GM11168 (cell line): ENCODE data around the gene LPP.

Experiments used
- in situ Hi-C: fragments of 300-500 bp; cut with MboI; formaldehyde crosslinking; loops from one replicate; pipeline ENCODE4 v1.12.0; 2022; ENCODE audit warnings: low sequenced_read_pairs; ENCODE audit not compliant: unreplicated experiment

Gene LPP

DNA sequence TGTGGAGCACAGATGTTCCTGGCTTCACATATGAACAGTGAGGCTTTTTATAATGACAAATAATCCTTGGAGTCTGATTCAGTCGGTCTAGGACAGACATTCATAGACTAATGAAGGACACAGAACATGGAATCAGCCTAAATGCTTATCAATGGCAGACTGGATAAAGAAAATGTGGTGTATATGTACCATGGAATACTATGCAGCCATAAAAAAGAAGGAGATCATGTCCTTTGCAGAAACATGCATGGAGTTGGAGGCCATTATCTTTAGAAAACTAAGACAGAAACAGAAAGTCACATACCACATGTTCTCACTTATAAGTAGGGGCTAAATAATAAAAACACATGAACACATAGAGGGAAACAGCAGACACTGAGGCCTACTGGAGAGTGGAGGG is 19.9 kb upstream of the LPP start:
- in situ Hi-C loops: no loop called here

DNA sequence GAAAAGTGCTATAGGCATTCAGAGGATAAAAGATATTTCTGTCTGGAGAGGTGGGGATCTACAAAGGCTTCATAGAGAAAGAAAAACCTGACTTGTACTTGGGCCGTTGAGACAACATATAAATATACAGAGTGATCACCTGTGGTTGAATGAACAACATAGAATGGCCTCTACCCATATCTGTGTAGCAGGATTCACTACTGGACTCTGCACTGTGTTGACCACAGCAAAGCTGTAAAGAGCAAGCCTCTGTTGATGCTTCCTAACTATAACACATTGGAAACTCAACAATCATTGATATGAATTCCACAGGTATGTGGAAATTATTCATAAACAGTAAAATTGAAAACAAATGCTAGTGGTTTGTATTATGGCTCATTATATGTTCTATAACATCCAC is 19.1 kb upstream of the LPP start:
- in situ Hi-C loops: no loop called here

DNA sequence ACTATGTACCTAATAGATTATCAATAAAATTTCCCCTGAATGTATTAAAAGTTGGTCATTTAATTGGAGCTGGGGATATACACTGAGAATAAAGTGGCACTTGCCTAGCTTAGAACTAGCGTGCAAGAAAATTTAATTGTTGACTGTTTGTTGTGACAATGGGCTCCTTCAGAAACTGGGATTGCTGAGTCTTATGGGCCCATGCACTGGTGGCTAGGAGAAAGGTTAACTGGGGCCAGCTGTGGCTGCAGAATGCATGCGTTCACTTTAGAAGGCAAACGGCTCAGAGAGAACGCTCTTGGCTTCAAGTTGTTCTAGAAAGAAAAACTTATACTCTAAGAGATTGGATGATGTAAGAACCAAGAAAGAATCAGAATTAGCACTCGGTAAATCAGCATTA is 18.7 kb upstream of the LPP start:
- in situ Hi-C loops: no loop called here

DNA sequence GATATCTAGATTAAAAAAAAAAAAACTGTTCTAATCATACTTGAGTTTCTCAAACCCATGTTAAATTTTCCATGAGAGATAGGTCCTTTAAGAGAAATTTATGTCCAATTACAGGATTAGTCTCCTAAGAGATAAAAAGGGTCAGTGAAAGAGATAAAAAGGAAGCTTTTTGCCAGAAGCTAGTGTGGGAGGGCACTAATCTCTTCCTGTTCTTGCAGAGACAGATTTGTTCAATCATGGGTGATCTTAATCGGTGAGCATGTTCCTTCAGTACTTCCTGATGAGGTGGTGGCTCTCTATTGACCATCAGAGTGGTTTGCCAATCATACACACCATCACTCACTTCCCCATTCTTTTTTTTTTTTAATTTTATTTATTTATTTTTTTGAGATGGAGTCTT is 16.9 kb upstream of the LPP start:
- in situ Hi-C loops: no loop called here

DNA sequence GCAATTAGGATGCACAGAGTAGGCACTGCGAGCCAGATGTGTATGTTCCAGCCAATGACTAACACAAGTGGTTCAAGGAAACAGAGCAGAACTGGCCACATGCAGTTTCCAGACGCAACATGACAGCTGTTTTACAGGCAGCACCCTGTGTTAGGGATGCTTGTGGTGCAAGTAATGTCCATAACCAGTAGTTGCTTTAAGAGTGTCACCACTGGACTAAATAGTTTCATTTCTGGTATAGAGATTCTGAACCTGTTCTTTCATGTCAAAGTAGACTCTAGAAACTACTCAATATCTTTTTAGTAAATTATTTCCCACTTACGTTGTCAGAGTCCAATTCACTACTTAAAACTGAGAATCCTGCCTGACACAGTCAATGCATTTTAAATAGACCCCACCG is 14.5 kb upstream of the LPP start:
- in situ Hi-C loops: no loop called here

DNA sequence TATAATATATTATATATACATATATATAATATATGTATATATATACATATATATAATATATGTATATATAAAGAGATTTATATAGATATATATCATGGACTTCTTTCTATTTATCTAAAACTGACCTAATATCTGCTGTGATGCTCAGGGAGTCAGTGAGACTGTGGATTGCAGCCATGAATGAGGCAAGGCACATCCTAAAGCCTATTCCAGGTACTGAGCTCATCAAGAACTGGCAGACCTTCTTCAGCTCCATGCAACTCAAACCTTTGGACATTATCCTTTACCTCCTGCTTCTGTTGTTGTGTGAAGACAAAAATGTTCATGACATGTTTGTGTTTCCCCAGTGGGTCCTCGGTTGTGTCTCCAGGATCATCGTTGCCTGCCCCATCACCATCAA is 7.7 kb upstream of the LPP start:
- in situ Hi-C loops: no loop called here

DNA sequence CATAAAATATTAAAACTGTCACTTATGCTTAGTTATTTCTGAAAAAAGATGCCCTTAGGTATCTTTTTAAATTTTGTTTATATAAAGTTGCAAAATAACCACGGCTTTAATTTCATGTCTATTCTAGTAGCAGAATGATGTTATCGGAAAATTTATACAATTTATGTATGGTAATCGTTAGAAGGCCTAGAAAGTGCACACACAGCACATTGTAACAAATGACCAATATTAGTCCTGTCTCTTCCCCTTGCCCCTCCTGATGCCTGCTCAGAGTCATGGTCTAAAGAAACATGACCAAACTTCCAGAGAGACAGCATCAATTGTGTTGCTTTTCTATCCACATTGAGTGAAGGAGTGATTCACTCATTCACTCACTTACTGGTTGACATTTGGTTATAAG is 6.2 kb upstream of the LPP start:
- in situ Hi-C loops: no loop called here

DNA sequence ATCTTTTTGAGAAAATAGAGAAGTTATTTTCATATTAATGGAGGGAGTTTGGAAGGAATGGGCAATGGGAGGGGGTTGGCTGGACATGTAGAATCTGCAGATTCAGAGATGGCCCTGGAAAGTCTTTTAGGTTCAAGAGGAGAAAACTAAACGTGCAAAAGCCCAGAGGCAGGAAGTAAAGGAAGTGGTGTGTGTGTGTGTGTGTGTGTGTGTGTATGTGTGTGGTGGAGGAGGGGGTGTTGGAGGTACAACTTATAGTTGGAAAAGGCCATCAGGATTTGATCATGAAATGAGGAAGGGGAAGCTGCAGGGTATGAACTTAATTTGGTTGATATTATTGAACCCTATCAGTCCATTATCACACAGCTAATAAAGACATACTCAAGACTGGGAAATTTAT is 5.6 kb upstream of the LPP start:
- in situ Hi-C loops: no loop called here

DNA sequence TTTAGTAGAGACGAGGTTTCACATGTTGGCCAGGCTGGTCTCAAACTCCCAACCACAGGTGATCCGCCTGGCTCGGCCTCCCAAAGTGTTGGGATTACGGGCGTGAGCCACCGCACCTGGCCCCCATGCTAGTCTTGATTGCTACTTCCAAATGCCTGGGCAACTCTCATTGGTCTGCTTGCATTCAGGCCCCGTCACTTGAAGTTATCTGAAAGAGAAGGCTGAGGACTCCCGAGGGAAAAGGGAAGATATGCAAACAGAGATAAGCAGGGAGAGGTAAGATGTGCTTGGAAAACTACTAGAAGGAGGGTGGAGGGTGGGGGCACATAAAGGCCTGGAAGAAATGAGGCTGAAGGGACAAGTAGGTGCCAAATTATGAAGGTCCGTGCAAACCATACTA is 4.4 kb upstream of the LPP start:
- in situ Hi-C loops: no loop called here

DNA sequence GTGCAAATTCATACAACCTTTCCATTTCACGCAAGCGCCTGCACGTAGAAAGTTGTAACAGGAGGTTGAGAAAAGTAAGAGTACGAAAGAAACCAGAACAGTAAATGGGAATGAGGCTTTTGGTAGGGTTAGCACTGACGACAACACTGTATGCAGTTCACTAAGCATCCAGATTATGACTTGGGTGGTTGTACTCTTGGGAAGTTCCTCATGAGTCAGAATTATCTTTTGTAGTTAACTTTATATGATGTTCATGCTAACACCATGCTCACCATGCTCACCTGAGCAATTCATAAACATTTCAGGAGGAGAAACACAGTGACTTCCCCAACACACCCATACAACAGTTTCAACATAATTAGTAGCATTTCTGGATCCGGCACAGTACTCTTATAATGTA is 3.0 kb upstream of the LPP start:
- in situ Hi-C loops: no loop called here

DNA sequence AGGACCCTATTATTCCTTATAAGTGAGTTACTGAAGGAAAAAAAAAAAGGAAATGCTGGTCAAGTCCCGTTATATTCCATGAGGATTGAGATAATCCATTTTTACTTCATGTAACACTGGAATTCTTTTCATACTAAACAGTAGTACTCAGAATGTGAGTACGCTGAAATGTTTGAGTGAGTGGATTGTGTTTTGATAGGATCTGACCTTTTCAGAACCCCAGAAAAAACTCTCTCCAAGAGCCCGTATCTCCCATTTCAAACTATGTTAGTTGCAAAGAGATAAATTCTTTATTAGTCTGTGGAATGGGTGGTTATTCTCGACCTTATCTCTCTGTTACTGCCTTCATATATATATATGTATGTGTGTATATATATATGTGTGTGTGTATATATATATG is 2.5 kb upstream of the LPP start:
- in situ Hi-C loops: no loop called here

DNA sequence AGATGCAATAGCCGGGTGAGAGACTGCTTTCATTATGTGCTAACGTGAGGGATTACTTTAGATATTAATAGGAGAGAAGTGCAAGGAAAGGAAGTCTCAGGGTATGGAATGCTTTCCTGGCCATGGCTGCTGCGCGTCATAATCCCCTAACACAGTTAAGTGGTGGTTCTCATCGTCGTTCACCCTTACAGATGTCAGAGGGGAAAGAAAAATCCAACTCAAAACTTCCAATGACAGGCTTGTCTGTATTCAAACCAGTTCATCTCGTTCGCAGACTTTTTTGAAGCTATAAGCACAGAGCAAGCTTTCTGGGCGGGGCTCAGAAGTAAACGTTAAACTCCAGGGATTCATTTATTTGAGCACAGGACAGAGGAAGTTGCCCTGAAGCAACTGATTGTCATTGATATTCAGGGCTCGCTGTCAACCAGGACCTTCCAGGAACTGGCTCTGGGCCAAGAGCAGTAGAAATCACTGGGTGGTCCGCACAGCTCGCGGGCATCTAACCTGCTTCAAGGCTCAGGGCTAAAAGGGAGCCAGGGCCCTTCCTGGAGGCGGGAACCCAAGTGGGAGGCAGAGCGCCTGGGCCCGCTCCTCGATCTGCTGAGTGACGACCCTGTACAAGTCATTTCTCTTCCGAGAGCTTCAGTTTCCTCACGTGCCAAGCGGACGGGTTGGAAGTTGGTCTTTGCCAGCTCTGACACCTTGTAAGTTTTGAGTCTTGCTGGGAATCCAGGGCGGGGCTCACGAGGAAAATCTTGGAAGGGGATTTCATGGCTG is 1.1 kb upstream of the LPP start:
- in situ Hi-C loops: no loop called here

DNA sequence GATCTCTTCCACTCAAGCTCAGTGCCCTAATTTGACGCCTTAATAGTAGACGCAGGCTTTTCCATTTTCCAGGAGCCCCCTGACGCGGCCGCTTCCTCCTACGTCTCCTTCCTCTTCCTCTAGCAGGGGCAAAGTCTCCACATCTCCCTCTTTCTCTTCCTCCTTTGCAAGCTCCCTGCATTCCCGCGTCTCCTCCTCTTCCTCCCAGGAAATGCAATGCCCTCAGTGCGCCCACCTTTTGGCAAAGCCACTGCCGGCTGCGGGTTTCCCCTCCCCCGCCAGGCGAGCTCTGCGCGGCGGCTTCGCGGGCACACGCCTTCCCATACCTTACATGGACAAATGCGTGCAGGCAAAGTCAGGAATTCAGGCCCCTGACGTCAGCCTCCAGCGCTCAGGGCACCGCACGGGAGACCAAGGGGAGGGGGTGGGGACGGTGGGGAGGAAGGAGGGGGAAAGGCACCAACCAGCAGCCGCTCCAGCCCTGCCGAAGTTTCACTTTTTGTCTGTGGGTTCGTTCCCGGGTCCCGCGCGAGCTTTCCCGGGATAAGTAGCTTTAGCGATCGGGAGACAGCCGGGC is 432 bp upstream of the LPP start:
- in situ Hi-C loops: no loop called here

DNA sequence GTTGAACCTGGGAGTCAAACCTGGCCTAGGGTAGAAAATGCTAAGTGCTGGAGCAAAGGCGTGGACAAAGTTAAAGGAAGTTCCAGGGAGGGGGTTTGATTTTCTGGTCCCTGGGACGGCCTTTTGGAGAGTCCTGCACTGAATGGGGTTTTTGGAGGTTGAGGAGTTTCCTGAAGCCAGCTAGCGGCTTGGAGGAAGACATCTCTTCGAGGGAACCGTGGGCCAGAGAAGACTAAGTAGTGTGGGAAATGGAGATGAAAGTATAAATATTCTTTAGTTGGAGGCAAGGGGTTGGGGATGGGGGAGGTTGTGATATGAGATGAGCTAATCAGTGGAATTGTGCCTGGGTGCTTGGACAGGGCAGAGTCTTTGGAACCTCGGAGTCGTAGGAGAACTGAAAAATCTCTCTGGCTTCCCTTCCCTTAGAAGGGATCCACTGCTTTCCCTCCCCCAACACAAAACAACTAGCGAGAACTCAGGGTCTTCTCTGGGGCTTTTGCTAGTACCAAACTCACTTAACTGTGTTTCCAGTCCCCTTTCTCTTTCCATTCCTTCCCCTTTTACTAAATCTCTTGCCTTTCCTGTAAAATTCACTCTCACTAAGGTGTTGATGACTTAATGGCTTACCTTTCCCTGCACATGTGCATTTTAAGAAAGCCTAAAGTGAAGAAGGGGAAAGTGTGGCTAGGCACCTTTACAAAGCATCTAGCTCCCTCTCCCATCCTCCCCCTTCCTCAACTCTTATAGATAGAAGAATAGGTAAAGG is 1.0 kb downstream of the LPP start:
- in situ Hi-C loops: no loop called here

DNA sequence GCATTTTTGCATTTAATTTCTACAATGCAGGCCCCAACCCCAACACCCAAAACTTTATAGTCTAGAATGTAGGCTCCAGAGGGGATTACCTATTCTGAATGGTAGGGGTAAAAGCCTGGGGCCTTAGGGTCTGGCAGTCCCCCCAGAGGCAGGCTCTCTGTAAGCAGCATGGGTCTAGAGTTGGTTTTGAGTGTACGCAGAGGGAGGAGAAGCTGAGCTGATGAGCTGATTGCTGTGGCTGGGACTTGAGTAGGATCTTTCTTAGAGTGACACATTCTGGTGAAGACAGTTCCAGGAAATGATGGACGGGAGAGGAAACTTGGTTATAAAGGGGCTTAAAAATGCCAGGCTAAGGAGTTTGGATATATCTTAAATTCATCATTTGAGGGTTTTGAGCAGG is 2.1 kb downstream of the LPP start:
- in situ Hi-C loops: no loop called here

DNA sequence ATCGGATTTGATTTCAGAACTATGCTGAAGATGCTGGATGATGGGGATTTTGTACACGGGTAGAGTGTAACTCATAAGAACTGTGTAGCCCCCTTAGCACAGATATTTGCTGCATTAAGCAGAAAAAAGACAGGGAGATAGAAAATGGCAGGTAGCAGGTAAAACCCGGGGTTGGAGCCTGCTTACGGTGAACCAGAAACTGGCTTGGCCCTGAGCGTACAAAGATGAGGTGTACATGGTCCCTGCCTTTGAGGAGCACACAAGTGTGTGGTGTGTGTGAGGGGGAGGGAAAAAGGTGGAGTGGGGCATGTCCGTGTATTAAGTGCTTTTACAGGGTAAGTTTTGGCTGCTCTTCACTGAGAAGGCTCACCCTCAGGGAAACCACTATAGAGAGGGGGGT is 3.5 kb downstream of the LPP start:
- in situ Hi-C loops: no loop called here

DNA sequence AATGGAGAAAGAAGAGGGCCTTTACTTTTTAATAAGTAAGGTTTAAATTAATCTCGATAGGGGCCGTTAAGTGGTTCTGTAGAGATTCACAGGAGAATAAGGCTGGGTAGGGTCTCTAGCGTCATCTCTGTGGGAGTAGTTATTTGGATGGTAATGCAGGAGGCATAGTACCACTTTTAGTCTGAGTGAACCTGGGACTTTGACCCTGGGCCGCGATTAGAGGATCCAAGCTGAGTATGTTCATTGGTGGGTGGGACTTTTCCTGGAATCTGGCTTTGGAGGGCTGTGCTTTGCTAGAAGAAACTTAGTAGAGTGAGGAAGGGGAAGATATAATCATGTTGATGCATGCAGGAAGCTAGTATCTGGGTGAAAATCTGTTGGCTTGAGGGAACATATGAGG is 4.0 kb downstream of the LPP start:
- in situ Hi-C loops: no loop called here

DNA sequence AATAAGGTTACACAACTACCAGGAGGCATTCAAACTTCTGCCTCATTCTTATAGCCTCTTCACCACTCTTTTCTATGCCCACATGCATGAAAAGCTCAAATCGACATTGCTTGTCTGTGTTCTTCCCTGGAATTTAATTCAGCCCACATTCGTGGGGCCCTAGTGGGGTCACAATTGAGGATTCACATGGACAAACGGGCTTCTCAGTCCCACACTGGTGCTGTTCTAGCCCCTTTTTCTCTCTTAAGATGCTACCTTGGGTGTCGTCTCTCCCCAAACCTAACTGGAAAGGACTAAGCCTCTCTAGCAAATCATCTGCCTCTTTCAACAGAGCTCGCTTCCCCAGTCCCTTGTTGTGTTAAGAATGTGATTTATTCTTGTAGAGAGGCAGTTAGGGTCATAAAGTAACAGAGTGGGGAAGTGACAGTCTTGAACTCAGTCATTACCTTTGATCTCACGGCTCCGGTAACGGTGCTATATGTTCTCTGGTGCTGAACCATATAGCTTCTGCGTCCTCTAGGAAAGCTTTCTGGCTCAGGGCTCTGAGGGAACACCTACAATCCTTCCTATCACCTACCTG is 4.9 kb downstream of the LPP start:
- in situ Hi-C loops: no loop called here

DNA sequence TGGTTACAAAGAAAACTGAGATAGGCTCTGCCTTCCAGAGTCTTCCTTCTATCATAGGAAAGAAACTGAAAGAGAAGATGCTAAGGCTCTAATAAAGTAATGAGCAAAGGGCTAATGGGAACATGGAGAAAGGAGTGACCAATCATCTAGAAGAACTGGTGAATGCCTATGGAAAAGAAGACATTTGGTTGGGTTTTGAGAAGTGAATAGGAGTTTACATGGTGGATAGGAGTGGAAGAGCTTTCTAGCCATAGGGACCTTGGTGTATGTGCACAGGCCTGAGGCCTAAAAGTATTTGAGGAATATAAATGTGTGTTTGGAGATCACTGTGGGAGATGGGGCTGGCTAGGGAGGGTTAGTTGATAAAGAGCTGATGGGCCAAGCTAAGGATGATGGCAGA is 6.8 kb downstream of the LPP start:
- in situ Hi-C loops: no loop called here

DNA sequence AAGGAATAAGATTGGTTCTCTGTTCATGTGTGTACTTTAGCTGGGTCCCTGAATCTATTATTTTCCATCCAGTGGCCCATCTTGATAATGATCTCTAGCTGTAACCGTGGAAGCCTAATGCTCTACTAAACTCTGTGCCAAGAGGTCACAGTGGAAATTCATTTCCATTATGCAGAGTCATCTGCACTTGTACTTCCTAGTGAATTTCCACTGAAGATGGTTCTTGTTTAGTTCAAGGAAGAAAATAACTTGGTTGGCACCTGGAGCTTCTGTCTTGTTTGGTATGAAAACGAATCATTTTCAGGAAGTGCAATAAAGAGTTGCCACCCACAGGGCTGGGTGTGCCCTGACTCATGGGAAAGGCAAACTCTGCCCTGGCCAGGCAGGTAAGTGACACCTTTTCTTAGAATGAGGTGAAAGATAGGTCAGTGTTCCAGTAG is 10.3 kb downstream of the LPP start:
- in situ Hi-C loops: no loop called here

DNA sequence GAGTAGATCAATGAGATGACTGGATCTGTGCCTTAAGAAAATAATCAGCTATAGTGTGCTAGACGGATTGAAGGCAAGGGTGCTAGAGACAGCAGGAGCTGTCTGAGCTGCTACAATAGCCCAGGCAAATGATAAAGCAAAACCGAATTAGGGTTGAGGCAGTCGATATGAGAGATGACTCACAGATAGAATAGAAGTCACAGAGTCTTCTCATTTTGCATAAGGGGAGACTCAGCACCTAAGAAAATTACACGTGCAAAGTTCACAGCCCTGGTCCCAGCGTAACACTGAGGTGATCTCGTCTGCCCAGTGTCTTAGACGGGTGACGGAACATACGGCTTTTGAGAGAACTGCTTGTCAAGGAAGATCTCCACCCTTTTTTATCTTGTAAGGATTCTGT is 11.6 kb downstream of the LPP start:
- in situ Hi-C loops: no loop called here
